ENCODE measurements around the gene MPP1.

- TF ChIP-seq GATA2 (IDR thresholded peaks at IDR 0.05; ENCODE audit: insufficient read depth, insufficient read length, low read depth, low read length) (no peak), CTCF (IDR thresholded peaks at IDR 0.05; ENCODE audit: extremely low read depth in 1 of 2, insufficient read depth in 1 of 2, low read depth in 1 of 2, low read length in 2 of 2) (no peak), EZH2 (IDR thresholded peaks at IDR 0.05; ENCODE audit: borderline replicate concordance, low read depth, low read length, severe bottlenecking) (no peak), POLR2A (IDR thresholded peaks at IDR 0.05; ENCODE audit: low read depth, low read length) (no peak), FOS (IDR thresholded peaks at IDR 0.05; ENCODE audit: borderline replicate concordance, insufficient read depth, low read length) (no peak), MAX (IDR thresholded peaks at IDR 0.05; ENCODE audit: insufficient read depth, insufficient read length) (no peak), POLR2AphosphoS5 (IDR thresholded peaks at IDR 0.05; ENCODE audit: insufficient read depth, low read depth, low read length) (no peak), JUN (IDR thresholded peaks at IDR 0.05; ENCODE audit: borderline replicate concordance, insufficient read depth, insufficient read length, low read depth) (no peak)
These were observed 4.6 kb downstream of the MPP1 start for GRCh38 chrX:154800478-154801210.
